HG03196 (cell line): ENCODE data around the gene ZNF805.
A peak's percentile ranks its signal among the peaks of the same experiment; 100 is the strongest.
"Not testable (repeated sequence)": the region's sequence is repeated elsewhere in the genome, so short reads cannot be mapped to it uniquely, and the experiment has no call there.

Experiments
- ATAC-seq: cut with Tn5 transposase; IDR thresholded peaks from one replicate; pipeline ENCODE4 v1.9.1; 2021; ENCODE audit not compliant: unreplicated experiment

Gene ZNF805

DNA sequence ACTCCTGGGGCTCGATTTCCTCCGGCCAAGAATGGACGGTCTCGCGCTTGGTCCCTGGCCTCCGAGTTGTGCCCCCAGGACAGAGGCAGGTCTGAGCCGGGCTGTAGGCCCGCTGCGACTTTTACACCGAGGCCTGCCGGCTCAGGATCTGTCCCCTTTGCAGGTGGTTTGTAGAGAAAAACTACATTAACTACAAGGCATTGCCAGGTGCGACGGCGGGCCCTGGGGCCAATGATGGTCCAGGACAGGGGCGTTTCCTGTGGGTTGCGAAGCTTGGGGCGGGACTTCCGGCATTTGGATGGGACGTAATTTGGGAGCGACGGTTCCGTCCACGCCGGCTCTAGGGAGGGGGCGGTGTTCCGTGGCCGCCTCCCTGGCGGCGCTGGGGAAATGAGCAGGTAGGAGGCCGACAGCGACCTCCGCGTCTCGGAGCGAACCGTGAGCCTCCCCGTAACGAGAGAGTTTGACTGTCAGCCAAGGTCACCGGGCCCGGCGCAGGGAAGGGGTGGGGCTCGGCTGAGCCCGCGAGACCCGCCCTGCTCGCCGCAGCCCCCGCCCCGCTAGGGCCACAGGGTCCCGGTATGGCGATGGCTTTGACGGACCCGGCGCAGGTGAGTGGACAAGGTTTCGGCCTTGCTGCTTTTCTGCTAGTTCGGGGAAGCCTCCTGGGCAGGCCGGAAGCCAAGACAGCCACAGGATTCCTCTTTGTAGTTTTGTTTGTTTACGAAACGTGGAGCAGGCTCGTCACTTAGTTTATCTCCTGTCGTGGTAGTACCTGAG lies at the start of gene ZNF805:
Gene ZNF805, plus strand, starts transcription at position 322 of the 780 bp plus-strand sequence. Its CDS starts 260 bp downstream, at position 582.
- peak; percentile 92 for ATAC-seq

GRCh38 chr19:57191141-57192076 lies 49.0 kb upstream of the ZNF805 start, which contains the start of gene ZNF264:
TSS of gene ZNF264 (plus strand) at chr19:57191500. CDS start at chr19:57191914, 414 bp downstream.
- peak; percentile 95 for ATAC-seq

DNA sequence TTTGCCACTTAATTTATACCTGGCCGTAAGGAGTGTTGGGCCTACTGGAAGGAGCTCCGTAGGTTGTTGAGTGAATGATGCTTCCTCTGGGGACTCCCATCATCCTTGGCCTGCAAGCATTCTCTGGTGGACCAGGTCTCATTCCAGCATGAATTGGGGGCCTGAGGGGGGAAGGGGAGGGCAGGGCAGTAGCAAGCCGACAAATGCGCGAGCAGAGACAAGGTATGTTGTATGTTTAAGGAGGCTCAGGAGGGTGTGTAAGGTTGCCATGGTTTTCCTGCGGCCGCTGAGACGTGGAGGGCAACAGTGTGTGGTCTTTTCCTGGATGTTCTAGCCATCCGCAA lies 48.4 kb upstream of the ZNF805 start:
- ATAC-seq, result no peak

- ATAC-seq, result no peak
Measured at GRCh38 chr19:57192993-57193392, 47.4 kb upstream of the ZNF805 start.

DNA sequence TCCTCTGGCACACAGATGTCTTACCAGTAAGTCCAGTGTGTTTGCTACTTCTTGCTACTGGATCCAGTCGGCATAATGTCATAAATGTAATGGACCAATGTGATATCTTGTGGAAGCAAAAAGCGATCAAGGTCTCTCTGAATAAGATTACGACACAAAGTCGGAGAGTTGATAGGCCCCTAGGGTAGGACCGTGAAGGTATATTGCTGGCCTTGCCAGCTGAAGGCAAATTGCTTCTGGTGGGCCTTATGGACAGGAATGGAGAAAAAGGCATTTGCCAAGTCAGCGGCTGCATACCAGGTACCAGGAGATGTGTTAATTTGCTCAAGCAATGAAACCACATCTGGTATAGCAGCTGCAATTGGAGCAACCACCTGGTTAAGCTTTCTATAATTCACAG lies 42.6 kb upstream of the ZNF805 start:
- ATAC-seq, result not testable (repeated sequence)

GRCh38 chr19:57202160-57202559 lies 38.3 kb upstream of the ZNF805 start:
- no peak for ATAC-seq

DNA sequence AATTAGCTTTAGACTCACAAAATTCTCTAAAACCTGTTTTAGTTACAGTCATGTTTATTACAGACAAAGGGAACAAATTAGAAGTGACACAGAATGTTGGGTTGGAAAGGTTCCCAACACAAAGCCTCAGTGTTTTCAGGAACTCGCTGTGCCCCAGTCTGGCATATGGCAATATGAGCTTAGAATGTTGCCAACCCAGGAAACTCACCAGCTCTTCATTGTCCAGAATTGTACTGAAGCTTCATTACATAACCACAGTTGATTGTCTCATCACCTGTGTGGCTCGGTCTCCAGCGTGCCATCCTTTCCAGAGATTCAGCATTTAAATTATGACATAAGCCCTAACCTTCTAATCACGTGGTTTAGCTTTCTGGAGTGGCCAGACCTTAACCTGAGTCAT lies 30.1 kb upstream of the ZNF805 start:
- no peak for ATAC-seq

DNA sequence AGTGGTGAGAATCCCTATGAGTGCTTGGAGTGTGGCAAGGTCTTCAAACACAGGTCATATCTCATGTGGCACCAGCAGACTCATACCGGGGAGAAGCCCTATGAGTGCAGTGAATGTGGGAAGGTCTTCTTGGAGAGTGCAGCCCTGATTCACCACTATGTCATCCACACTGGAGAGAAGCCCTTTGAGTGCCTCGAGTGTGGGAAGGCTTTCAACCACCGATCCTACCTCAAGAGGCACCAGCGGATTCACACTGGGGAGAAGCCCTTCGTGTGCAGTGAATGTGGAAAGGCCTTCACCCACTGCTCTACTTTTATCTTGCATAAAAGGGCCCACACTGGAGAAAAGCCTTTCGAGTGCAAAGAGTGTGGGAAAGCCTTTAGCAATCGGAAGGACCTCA lies 28.3 kb upstream of the ZNF805 start:
- no peak for ATAC-seq

DNA sequence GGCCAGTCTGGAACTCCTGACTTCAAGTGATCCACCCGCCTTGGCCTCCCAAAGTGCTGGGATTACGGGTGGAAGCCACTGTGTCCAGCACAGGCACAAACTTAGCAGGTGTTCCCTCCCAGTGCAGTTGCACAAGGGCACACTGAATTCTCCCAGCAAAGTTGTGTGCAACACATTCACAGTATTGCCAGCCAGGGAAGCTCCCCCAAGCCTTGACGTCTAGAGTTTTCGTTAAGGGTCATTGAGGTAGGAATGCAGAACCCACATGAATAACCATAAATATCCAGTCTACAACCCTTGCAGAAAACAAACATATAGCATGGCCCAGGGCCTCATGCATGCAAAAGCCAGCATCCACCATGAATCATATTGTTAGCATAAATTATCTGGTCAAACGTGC lies 12.9 kb upstream of the ZNF805 start:
- ATAC-seq, result no peak

GRCh38 chr19:57231686-57232085 lies 8.7 kb upstream of the ZNF805 start:
- no peak for ATAC-seq

GRCh38 chr19:57233207-57233606 lies 7.2 kb upstream of the ZNF805 start:
- no peak for ATAC-seq

DNA sequence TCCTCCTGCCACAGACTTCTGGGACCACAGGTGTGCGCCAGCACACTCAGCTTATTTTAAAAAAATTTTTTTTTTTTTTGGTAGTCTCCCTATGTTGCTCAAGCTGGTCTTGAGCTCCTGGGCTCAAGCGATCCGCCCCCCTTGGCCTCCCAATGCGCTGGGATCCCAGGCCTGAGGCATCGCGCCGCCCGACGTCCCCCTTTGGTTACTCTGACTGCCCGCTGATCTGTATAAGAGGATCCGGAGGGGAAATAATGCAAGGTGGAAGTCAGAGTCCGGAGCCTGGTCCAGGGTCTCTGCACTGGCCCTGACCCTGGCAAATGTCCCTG lies 486 bp upstream of the ZNF805 start:
- ATAC-seq, result no peak

- ATAC-seq, result no peak
Measured at GRCh38 chr19:57241176-57241575, 744 bp downstream of the ZNF805 start.

- no peak for ATAC-seq
Measured at GRCh38 chr19:57242821-57243220, 2.4 kb downstream of the ZNF805 start.

- no peak for ATAC-seq
Measured at GRCh38 chr19:57244513-57244912, 4.1 kb downstream of the ZNF805 start.

DNA sequence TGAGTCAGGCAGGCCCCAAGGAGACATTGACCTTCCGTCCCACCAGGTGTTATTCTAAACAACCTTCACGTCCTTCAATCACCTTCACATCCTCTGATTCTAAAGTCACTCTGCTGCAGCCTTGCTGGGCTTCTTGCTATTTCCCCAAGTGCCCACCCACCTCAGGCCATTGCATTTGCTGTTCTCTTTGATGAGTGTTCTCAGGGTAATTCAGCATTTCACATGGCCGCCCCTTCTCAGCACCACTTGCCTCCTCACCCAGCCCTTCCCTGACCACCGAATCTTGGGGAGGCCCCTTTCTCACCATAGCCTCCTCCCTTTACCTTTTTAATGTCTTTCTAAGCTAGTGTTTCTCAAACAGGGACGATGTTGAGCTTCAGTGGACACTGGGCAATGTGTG lies 4.6 kb downstream of the ZNF805 start:
- no peak for ATAC-seq

GRCh38 chr19:57245959-57246358 lies 5.5 kb downstream of the ZNF805 start:
- ATAC-seq, result no peak

- ATAC-seq, result no peak
Measured at GRCh38 chr19:57248646-57249045, 8.2 kb downstream of the ZNF805 start.

DNA sequence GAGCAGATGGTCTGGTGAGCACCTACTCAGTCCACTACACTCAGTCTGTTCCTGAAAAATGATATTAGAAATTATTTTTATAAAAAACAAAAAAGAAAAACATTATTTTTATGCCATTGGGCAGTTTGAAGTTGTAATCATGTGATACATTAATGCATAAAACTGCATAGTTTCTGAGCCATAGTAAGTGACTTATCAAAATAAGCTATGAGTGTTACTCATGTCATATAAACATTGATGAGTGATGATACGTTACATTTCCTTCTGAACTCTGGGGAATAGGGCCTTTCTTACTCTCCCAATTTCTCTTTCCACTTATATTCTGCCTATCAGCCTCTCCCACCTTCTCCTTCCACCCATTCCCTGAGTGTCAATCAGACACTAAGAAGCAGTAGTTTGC lies 8.9 kb downstream of the ZNF805 start:
- ATAC-seq, result no peak

DNA sequence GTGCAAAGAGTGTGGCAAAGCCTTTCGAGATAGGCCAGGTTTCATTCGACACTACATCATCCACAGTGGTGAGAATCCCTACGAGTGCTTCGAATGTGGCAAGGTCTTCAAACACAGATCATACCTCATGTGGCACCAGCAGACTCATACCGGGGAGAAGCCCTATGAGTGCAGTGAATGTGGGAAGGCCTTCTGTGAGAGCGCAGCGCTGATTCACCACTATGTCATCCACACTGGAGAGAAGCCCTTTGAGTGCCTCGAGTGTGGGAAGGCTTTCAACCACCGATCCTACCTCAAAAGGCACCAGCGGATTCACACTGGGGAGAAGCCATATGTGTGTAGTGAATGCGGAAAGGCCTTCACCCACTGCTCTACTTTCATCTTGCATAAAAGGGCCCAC lies 13.3 kb downstream of the ZNF805 start:
- ATAC-seq, result not testable (repeated sequence)

- no peak for ATAC-seq
Measured at GRCh38 chr19:57262044-57262443, 21.6 kb downstream of the ZNF805 start.

GRCh38 chr19:57263244-57263741 lies 22.9 kb downstream of the ZNF805 start:
- ATAC-seq, result no peak
